H1 (cell line): Measurements from ENCODE around the gene STX8. TPM values are rescaled to one million over a fixed set of nuclear protein-coding genes. Genes with fewer than 3 reads are reported as not detected.
A peak's percentile ranks its signal among the peaks of the same experiment; 100 is the strongest.

Experiments used
- CTCF ChIA-PET: fragments of 300-600 bp; sonication (Branson Sonifier 250); formaldehyde crosslinking; loops from one replicate; lab custom pipeline; 2021; ENCODE audit not compliant: partially characterized antibody; lab: Charles Lee
- POLR2A ChIA-PET: fragments of 300-600 bp; sonication (Branson Sonifier 250); formaldehyde crosslinking; loops from one replicate; lab custom pipeline; 2021; ENCODE audit warnings: inconsistent platforms; ENCODE audit not compliant: partially characterized antibody; lab: Charles Lee
- DNase-seq, 2 experiments: peaks; one replicate each; pipeline versions ENCODE4 v3.0.0 to v3.0.0-alpha.2; 2010 to 2022; ENCODE audit warnings: low spot score in 2 of 2, low read depth in 1 of 2, mixed read lengths in 1 of 2
- FAIRE-seq: peaks from 2 replicates; lab custom pipeline; 2011; peaks lifted over from hg19 to GRCh38; lab: Jason Lieb, UNC
- H2AFZ ChIP-seq: 2 replicates; pipeline ENCODE4 v1.8.1; 2012; ENCODE audit warnings: low read length, inconsistent platforms
- H2AK5ac ChIP-seq: 2 replicates; pipeline ENCODE4 v1.6.1; 2013; ENCODE audit warnings: low read depth, low read length
- H2BK120ac ChIP-seq: replicated peaks from 2 replicates; pipeline ENCODE3; 2013; ENCODE audit warnings: low read depth, low read length, inconsistent platforms
- H2BK12ac ChIP-seq: 2 replicates; pipeline ENCODE4 v1.6.1; 2013; ENCODE audit warnings: low read depth, low read length
- H2BK15ac ChIP-seq: 2 replicates; pipeline ENCODE4 v1.6.1; 2013; ENCODE audit warnings: low read length
- H2BK20ac ChIP-seq: 2 replicates; pipeline ENCODE4 v1.6.1; 2013; ENCODE audit warnings: low read length
- H2BK5ac ChIP-seq: 2 replicates; pipeline ENCODE4 v1.6.1; 2013; ENCODE audit warnings: low read depth, low read length
- H3K14ac ChIP-seq: 2 replicates; pipeline ENCODE4 v1.6.1; 2013; ENCODE audit warnings: inconsistent platforms; ENCODE audit not compliant: insufficient read length
- H3K18ac ChIP-seq: 2 replicates; pipeline ENCODE4 v1.6.1; 2013; ENCODE audit warnings: low read length; ENCODE audit errors: extremely low read depth
- H3K23ac ChIP-seq: 2 replicates; pipeline ENCODE4 v1.6.1; 2013; ENCODE audit warnings: inconsistent platforms; ENCODE audit not compliant: insufficient read length
- H3K23me2 ChIP-seq: 2 replicates; pipeline ENCODE4 v1.6.1; 2013; ENCODE audit warnings: low read depth, low read length
- H3K27ac ChIP-seq: 2 replicates; pipeline ENCODE4 v1.6.1; 2011; ENCODE audit warnings: low read depth, low read length, inconsistent platforms
- H3K27me3 ChIP-seq, 4 experiments: replicated peaks in 1 of 4; 1 replicate in 1 of 4; 2 replicates in 3 of 4; pipeline versions ENCODE4 v1.6.1 to v1.8.1; 2011 to 2013; ENCODE audit warnings: low read length in 3 of 4, mild to moderate bottlenecking in 3 of 4, inconsistent platforms in 2 of 4, mixed read lengths in 2 of 4, moderate library complexity in 1 of 4; ENCODE audit not compliant: control insufficient read depth in 3 of 4, insufficient read depth in 3 of 4; ENCODE audit errors: extremely low read depth in 1 of 4
- H3K36me3 ChIP-seq, 4 experiments: 2 replicates each; pipeline versions ENCODE4 v1.6.1 to v1.8.1; 2011 to 2013; ENCODE audit warnings: mild to moderate bottlenecking in 4 of 4, low read length in 3 of 4, moderate library complexity in 2 of 4, control low read depth in 1 of 4, inconsistent platforms in 1 of 4; ENCODE audit not compliant: insufficient read depth in 4 of 4, control insufficient read depth in 2 of 4
- H3K4ac ChIP-seq: replicated peaks from 2 replicates; pipeline ENCODE3; 2013; ENCODE audit warnings: low read length, low read depth, mixed read lengths, inconsistent platforms; ENCODE audit not compliant: insufficient read length
- H3K4me1 ChIP-seq, 4 experiments: replicated peaks in 1 of 4; 1 replicate in 1 of 4; 2 replicates in 3 of 4; pipeline versions ENCODE4 v1.6.1 to v1.8.1; 2011 to 2013; ENCODE audit warnings: low read length in 3 of 4, inconsistent platforms in 2 of 4, mixed read lengths in 1 of 4; ENCODE audit not compliant: insufficient read depth in 4 of 4, control insufficient read depth in 3 of 4
- H3K4me2 ChIP-seq, 2 experiments: 2 replicates each; pipeline versions ENCODE4 v1.6.1 to v1.8.1; 2011 to 2013; ENCODE audit warnings: low read depth in 2 of 2, low read length in 2 of 2, control low read depth in 1 of 2, inconsistent platforms in 1 of 2, mild to moderate bottlenecking in 1 of 2; ENCODE audit not compliant: insufficient read depth in 1 of 2
- H3K4me3 ChIP-seq, 4 experiments: fragments of 200-600, 300-600 bp in 1 of 4; sonication (generic), shearing (Covaris generic), sonication (Bioruptor Twin) in 1 of 4; 2 replicates each; pipeline versions ENCODE4 v1.5.1 to v1.8.1; 2011 to 2016; ENCODE audit warnings: low read length in 4 of 4, low read depth in 3 of 4, control low read depth in 2 of 4, inconsistent platforms in 2 of 4, mild to moderate bottlenecking in 2 of 4, mixed read lengths in 1 of 4, moderate library complexity in 1 of 4; ENCODE audit not compliant: insufficient read depth in 2 of 4; ENCODE audit errors: extremely low read depth in 1 of 4
- H3K56ac ChIP-seq: replicated peaks from 2 replicates; pipeline ENCODE3; 2013; ENCODE audit warnings: low read depth, mild to moderate bottlenecking, mixed read lengths, low read length, inconsistent platforms; ENCODE audit not compliant: insufficient read length
- H3K79me1 ChIP-seq: 2 replicates; pipeline ENCODE4 v1.6.1; 2013; ENCODE audit warnings: low read depth, low read length, control low read depth
- H3K79me2 ChIP-seq, 2 experiments: 2 replicates each; pipeline versions ENCODE4 v1.6.1 to v1.8.1; 2012 to 2013; ENCODE audit warnings: low read length in 2 of 2, mild to moderate bottlenecking in 2 of 2, inconsistent platforms in 1 of 2; ENCODE audit not compliant: insufficient read depth in 2 of 2, control insufficient read depth in 1 of 2
- H3K9ac ChIP-seq, 4 experiments: replicated peaks in 1 of 4; 1 replicate in 1 of 4; 2 replicates in 3 of 4; pipeline versions ENCODE4 v1.6.1 to v1.8.1; 2011 to 2013; ENCODE audit warnings: low read depth in 3 of 4, low read length in 3 of 4, control low read depth in 2 of 4, mild to moderate bottlenecking in 2 of 4, moderate library complexity in 2 of 4, inconsistent platforms in 1 of 4; ENCODE audit errors: extremely low read depth in 1 of 4
- H3K9me3 ChIP-seq, 2 experiments: 2 replicates each; pipeline versions ENCODE4 v1.6.1 to v1.8.1; 2012 to 2013; ENCODE audit warnings: mild to moderate bottlenecking in 2 of 2, moderate library complexity in 2 of 2, control low read depth in 1 of 2, inconsistent platforms in 1 of 2, low read depth in 1 of 2, low read length in 1 of 2, mixed read lengths in 1 of 2; ENCODE audit not compliant: insufficient read depth in 2 of 2
- H4K20me1 ChIP-seq, 2 experiments: replicated peaks in 1 of 2; 2 replicates each; pipeline versions ENCODE3 to v1.8.1; 2011 to 2013; ENCODE audit warnings: inconsistent platforms in 2 of 2, low read length in 2 of 2, mild to moderate bottlenecking in 1 of 2; ENCODE audit not compliant: insufficient read depth in 2 of 2, control insufficient read depth in 1 of 2
- H4K5ac ChIP-seq: 2 replicates; pipeline ENCODE4 v1.6.1; 2013; ENCODE audit warnings: low read length, low read depth, mixed read lengths, inconsistent platforms; ENCODE audit not compliant: insufficient read length
- H4K8ac ChIP-seq: 2 replicates; pipeline ENCODE4 v1.8.0; 2013; ENCODE audit warnings: mild to moderate bottlenecking, moderate library complexity, low read length, inconsistent platforms; ENCODE audit not compliant: insufficient read depth; ENCODE audit errors: extremely low read depth
- H4K91ac ChIP-seq: replicated peaks from 2 replicates; pipeline ENCODE3; 2013; ENCODE audit warnings: low read length, mixed read lengths, inconsistent platforms; ENCODE audit not compliant: insufficient read length
- WGBS, 2 experiments: shearing (Covaris generic) in 1 of 2; methylation state at CpG; one replicate each; pipeline versions ENCODE4 v1.1.6 to v1.1.7; 2013 to 2015; ENCODE audit warnings: low lambda C conversion rate in 2 of 2, mixed read lengths in 2 of 2, inconsistent platforms in 1 of 2, low coverage in 1 of 2, missing lambda C conversion rate in 1 of 2; ENCODE audit not compliant: insufficient replicate concordance in 2 of 2, insufficient coverage in 1 of 2, insufficient read length in 1 of 2; ENCODE audit errors: extremely low coverage in 1 of 2, missing lambda C conversion rate in 1 of 2; 5-methylcytosine and 5-hydroxymethylcytosine counted together
- polyA plus RNA-seq, 7 experiments: library from polyadenylated mRNA; depleted of rRNA in 3 of 7; stranded (reverse) in 5 of 7; unstranded in 2 of 7; fragments of >200 nt in 5 of 7; fragments of 200-250 nt in 2 of 7; gene quantifications; 1 replicate in 5 of 7; 2 replicates in 1 of 7; 4 replicates in 1 of 7; pipeline versions ENCODE4 v1.2.1 to v1.2.3, GENCODE V29; 2011 to 2013; ENCODE audit warnings: missing spikeins in 2 of 7, mixed read lengths in 2 of 7
- total RNA-seq: library from RNA; stranded (reverse); fragmentation: NEBNext Ultra II Directional; extraction: Animal tissue kit (Norgen Biotek cat#: 25700); gene quantifications from 2 replicates; pipeline ENCODE4 v1.2.1, GENCODE V29; 2021

STX8 gene
- total and polyA plus RNA-seq, 2 of the 8 experiments (the other 6 are each of a cell fraction or from before 2014, with no cell fraction given): 22.8 to 42.5 TPM

DNA sequence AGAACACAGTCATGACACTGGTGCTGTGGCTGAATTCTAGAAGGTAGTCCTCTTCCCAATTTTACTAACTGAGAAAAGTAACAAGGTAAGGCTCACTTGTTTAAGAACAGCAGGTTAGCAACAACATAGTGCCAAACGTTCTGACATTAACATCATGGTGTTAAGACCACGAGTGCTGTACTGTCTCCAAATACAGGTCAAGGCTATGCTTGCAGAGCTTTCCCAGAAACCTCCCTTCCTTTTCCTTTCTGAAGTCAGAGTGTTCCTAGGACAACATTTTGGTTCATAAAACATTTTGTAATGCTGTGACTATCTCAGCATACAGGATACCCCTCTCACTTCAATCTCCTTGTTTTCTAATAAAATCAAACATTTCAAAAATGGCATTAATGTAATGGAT, 144.0 kb downstream of the STX8 start:
- DNase-seq (no peak), FAIRE-seq (no peak)
- ChIA-PET CTCF (no interaction called here), POLR2A (no interaction called here)
- H3K23me2 ChIP-seq: no peaks in the 10 kb centered on the region
- no peak overlapping the region for H3K4ac ChIP-seq
- no peak overlapping the region for H2BK5ac ChIP-seq
- H3K27ac ChIP-seq: no peak overlapping the region
- H3K27me3 ChIP-seq: no peaks in the 10 kb centered on the region
- H3K56ac ChIP-seq: no peak overlapping the region
- no peak overlapping the region for H3K23ac ChIP-seq
- no peaks in the 10 kb centered on the region for H3K79me1 ChIP-seq
- no peak overlapping the region for H3K9ac ChIP-seq
- H3K79me2 ChIP-seq: no peaks in the 10 kb centered on the region
- H2AFZ ChIP-seq: no peak overlapping the region
- H2BK12ac ChIP-seq: no peak overlapping the region
- no peak overlapping the region for H3K4me3 ChIP-seq
- H3K14ac ChIP-seq: no peak overlapping the region
- H4K91ac ChIP-seq: no peak overlapping the region
- no peaks in the 10 kb centered on the region for H3K36me3 ChIP-seq
- WGBS, 2 experiments: 86% methylated on average over 2 of the region's 2 CpGs; no CpG with 5 or more reads in 1 of the 2 experiments
- no peaks in the 10 kb centered on the region for H4K20me1 ChIP-seq
- H3K4me2 ChIP-seq: no peak overlapping the region
- H2BK20ac ChIP-seq: no peak overlapping the region
- peak overlapping the region; percentile 39; the same call in 1 of the 2 replicates for H2AK5ac ChIP-seq
- no peak overlapping the region for H2BK15ac ChIP-seq
- no peaks in the 10 kb centered on the region for H3K4me1 ChIP-seq
- no peak overlapping the region for H4K5ac ChIP-seq
- no peaks in the 10 kb centered on the region; a peak in 1 of 4 replicates for H3K9me3 ChIP-seq
- no peak overlapping the region for H4K8ac ChIP-seq
- no peak overlapping the region for H3K18ac ChIP-seq
- no peak overlapping the region for H2BK120ac ChIP-seq
